GM12872 (cell line): ENCODE measurements around the gene TRDN.

Experiments used
- CTCF ChIP-seq: IDR thresholded peaks from 3 replicates; pipeline ENCODE4 v1.5.1; 2011; ENCODE audit warnings: low read depth, mild to moderate bottlenecking, low read length, moderate library complexity; ENCODE audit not compliant: insufficient read depth

The TRDN gene

DNA sequence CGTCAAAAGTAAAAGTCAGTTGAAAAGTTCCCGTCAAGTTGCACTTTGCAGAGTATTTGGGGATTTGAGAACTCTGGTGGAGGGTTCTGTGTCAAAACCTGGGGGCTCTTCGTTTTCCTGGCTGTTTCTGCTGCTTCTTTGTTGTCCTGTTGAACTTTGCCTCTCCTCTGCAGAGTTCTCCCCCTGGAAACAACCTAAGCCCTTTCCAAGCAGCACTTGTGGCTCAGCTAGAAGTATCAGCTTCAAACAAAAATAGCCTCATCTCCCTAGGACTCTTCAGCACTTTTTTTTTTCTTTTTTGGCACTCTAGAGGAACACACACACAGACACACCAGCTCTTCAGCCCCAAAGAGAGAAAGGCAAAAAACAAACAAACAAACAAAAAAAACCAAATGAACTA, at the start of gene TRDN:
TRDN (minus strand) TSS at position 169 of the 400 bp plus-strand sequence. CDS start 175 bp downstream, outside the sequence.
- TF ChIP-seq CTCF: no peak

- TF ChIP-seq CTCF: no peak
Measured at GRCh38 chr6:123681957-123682462, 45.3 kb upstream of the TRDN start.

DNA sequence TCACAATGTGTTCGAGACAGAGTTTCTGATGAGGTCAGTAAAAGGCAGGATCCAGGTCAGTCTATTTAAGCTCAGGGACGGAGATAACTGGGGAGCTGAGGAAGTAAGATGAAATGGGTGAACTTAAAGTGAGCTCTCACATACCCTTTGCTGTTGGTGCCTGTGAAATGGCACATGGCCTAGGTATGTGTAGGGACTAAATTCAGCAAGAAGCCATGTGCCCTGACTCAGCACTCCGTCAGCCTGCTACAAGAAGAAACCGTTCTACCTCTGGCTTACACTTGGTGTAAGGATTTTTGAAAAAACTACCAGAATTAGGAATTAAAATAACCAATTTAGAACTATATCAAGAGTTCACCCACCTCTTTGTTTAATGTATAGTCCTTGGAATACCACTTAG, 41.1 kb upstream of the TRDN start:
- no peak for TF ChIP-seq CTCF

GRCh38 chr6:123676793-123677192, 40.0 kb upstream of the TRDN start:
- no peak for TF ChIP-seq CTCF

DNA sequence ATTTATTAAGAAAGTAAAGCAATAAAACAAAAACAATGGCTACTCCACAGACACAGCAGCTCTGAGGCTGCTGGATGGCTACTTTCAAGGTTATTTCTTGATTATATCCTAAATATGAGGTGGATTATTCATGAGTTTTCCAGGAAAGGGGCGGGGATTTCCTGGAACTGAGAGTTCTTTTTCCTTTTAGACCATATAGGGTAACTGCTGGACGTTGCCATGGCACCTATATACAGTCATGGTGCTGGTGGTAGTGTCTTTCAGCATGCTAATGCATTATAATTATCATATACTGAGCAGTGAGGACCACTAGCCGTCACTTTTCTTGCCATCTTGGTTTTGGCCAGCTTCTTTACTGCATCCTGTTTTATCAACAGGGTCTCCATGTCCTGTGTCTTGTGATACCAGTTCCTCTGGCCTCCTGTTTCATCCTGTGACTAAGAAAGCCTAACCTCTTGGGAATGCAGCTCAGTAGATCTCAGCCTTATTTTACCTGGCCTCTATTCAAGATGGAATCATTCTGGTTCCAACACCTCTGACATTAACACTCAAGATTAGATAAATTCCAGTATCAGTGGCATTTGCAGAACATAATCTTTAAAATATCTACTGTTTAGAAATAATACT, 32.3 kb upstream of the TRDN start:
- TF ChIP-seq CTCF: no peak

DNA sequence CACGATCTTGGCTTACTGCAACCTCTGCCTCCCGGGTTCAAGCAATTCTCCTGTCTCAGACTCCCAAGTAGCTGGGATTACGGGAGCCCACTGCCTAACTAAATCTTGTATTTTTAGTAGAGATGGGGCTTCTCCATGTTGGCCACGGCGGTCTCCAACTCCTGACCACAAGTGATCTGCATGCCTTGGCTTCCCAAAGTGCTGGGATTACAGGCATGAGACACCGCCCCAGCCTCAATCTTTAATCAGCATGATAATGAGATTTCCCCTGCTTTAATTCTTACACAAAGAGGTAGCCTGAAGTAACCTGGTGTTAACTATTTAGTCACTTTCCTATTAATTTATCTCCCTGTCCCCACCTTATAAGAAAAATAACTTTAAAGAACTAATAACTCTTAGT, 31.3 kb upstream of the TRDN start:
- no peak for TF ChIP-seq CTCF

DNA sequence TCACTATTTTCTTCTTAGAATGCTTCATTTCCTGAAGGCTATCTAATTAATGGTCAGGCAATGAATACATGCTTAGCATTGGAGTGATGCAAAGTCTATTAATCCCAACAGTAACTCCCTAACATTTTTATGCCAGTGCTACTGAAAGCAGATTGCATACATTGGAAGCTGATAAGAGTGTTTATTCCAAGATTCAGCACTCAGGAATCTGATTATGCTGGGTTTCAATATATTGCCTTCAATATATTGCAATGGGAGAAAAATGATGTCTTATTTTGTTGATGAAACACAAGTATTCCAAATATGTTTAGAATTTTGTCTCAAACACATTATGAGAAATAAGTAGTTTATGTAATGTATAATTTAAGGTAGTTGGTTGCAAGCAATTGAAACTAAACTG, 26.7 kb upstream of the TRDN start:
- no peak for TF ChIP-seq CTCF
